SK-N-SH treated with all-trans-retinoic acid at 6 μM for 48 hours (cell line): ENCODE results near the gene TFDP1.

Experiments used
- ATAC-seq: fragments of 200-7000 bp; cut with Tn5 transposase; 3 replicates; pipeline ENCODE4 v1.9.1; 2020; ENCODE audit warnings: mild to moderate bottlenecking, moderate library complexity
- ARNTL ChIP-seq: fragments of 450-650 bp; formaldehyde crosslinking; IDR thresholded peaks from 2 replicates; pipeline ENCODE4 v1.5.0; 2020; ENCODE audit warnings: low read depth, mild to moderate bottlenecking, moderate library complexity, borderline replicate concordance
- BACH2 ChIP-seq: fragments of 250-450 bp; sonication (Bioruptor Pico); IDR thresholded peaks from 2 replicates; pipeline ENCODE4 v1.9.0; 2021; ENCODE audit warnings: mild to moderate bottlenecking, borderline replicate concordance
- CREB5 ChIP-seq: fragments of 250-450 bp; sonication (Bioruptor Pico); IDR thresholded peaks from 2 replicates; pipeline ENCODE4 v1.5.1; 2020; ENCODE audit warnings: low read depth, mild to moderate bottlenecking, moderate library complexity
- CSDC2 ChIP-seq: fragments of 250-450 bp; sonication (Bioruptor Pico); IDR thresholded peaks from 2 replicates; pipeline ENCODE4 v1.5.0; 2020; ENCODE audit warnings: mild to moderate bottlenecking, moderate library complexity
- CSRNP3 ChIP-seq: fragments of 250-450 bp; sonication (Bioruptor Pico); IDR thresholded peaks from 2 replicates; pipeline ENCODE4 v1.5.1; 2021; ENCODE audit warnings: mild to moderate bottlenecking, moderate library complexity
- ESRRG ChIP-seq: fragments of 250-450 bp; sonication (Bioruptor Pico); IDR thresholded peaks from 2 replicates; pipeline ENCODE4 v1.6.1; 2021; ENCODE audit warnings: mild to moderate bottlenecking
- GLIS3 ChIP-seq: fragments of 250-450 bp; sonication (Bioruptor Pico); IDR thresholded peaks from 2 replicates; pipeline ENCODE4 v1.5.0; 2020; ENCODE audit warnings: mild to moderate bottlenecking, moderate library complexity
- ISL1 ChIP-seq: fragments of 250-450 bp; sonication (Bioruptor Pico); IDR thresholded peaks from 2 replicates; pipeline ENCODE4 v2.1.2; 2022; ENCODE audit warnings: mild to moderate bottlenecking, moderate library complexity
- PATZ1 ChIP-seq: fragments of 250-450 bp; sonication (Bioruptor Pico); IDR thresholded peaks from 2 replicates; pipeline ENCODE4 v1.8.0; 2020; ENCODE audit warnings: mild to moderate bottlenecking, moderate library complexity, borderline replicate concordance
- POU6F1 ChIP-seq: fragments of 250-450 bp; sonication (Bioruptor Pico); IDR thresholded peaks from 2 replicates; pipeline ENCODE4 v1.8.0; 2021; ENCODE audit warnings: low read depth, mild to moderate bottlenecking, moderate library complexity, borderline replicate concordance
- PPARA ChIP-seq: fragments of 250-450 bp; sonication (Bioruptor Pico); IDR thresholded peaks from 2 replicates; pipeline ENCODE4 v1.5.0; 2020; ENCODE audit warnings: mild to moderate bottlenecking, borderline replicate concordance
- RARB ChIP-seq: fragments of 250-450 bp; sonication (Bioruptor Pico); IDR thresholded peaks from 2 replicates; pipeline ENCODE4 v1.8.0; 2021; ENCODE audit warnings: mild to moderate bottlenecking, moderate library complexity
- SNAI2 ChIP-seq: fragments of 250-450 bp; sonication (Bioruptor Pico); IDR thresholded peaks from 2 replicates; pipeline ENCODE4 v1.5.0; 2020; ENCODE audit warnings: mild to moderate bottlenecking, moderate library complexity
- TOX ChIP-seq: fragments of 250-450 bp; sonication (Bioruptor Pico); IDR thresholded peaks from 2 replicates; pipeline ENCODE4 v1.8.0; 2021; ENCODE audit warnings: mild to moderate bottlenecking, moderate library complexity, borderline replicate concordance
- ZC3H10 ChIP-seq: fragments of 250-450 bp; sonication (Bioruptor Pico); IDR thresholded peaks from 2 replicates; pipeline ENCODE4 v1.5.1; 2021; ENCODE audit warnings: mild to moderate bottlenecking, moderate library complexity
- ZFP3 ChIP-seq: fragments of 250-450 bp; sonication (Bioruptor Pico); IDR thresholded peaks from 2 replicates; pipeline ENCODE4 v1.5.0; 2020; ENCODE audit warnings: mild to moderate bottlenecking, moderate library complexity
- ZFP30 ChIP-seq: fragments of 450-650 bp; formaldehyde crosslinking; IDR thresholded peaks from 2 replicates; pipeline ENCODE4 v1.5.0; 2022; ENCODE audit warnings: mild to moderate bottlenecking, moderate library complexity
- ZNF70 ChIP-seq: fragments of 450-650 bp; formaldehyde crosslinking; IDR thresholded peaks from 2 replicates; pipeline ENCODE4 v1.5.0; 2020; ENCODE audit warnings: mild to moderate bottlenecking, moderate library complexity
- ZNF8 ChIP-seq: fragments of 450-650 bp; formaldehyde crosslinking; IDR thresholded peaks from 2 replicates; pipeline ENCODE4 v1.5.0; 2020; ENCODE audit warnings: mild to moderate bottlenecking, moderate library complexity

Gene TFDP1

GRCh38 chr13:113668491-113668971 is 84.0 kb downstream of the TFDP1 start:
- TF ChIP-seq BACH2 (CRISPR knock-in tag): no peak
- no peak for TF ChIP-seq ISL1
- no peak for TF ChIP-seq CREB5 (CRISPR knock-in tag)
- TF ChIP-seq ZNF70: no peak
- no peak for TF ChIP-seq ZC3H10 (CRISPR knock-in tag)
- TF ChIP-seq PPARA (CRISPR knock-in tag): no peak
- TF ChIP-seq POU6F1 (CRISPR knock-in tag): no peak
- no peak for TF ChIP-seq CSRNP3
- no peak for TF ChIP-seq GLIS3
- TF ChIP-seq SNAI2 (CRISPR knock-in tag): no peak
- no peak for TF ChIP-seq ZNF8 (CRISPR knock-in tag)
- TF ChIP-seq ARNTL: no peak
- TF ChIP-seq ESRRG (CRISPR knock-in tag): no peak
- no peak for TF ChIP-seq TOX
- no peak for TF ChIP-seq CSDC2 (CRISPR knock-in tag)
- no peak for TF ChIP-seq PATZ1 (CRISPR knock-in tag)
- TF ChIP-seq ZFP30 (CRISPR knock-in tag): no peak
- no peak for TF ChIP-seq ZFP3 (CRISPR knock-in tag)
- ATAC-seq: no peak

- no peak for ATAC-seq
Observed at GRCh38 chr13:113669231-113669754, 84.7 kb downstream of the TFDP1 start.

More at GRCh38 chr13:113669231-113669754, 84.7 kb downstream of the TFDP1 start:
- no peak for TF ChIP-seq ARNTL
- TF ChIP-seq CSRNP3: no peak
- no peak for TF ChIP-seq RARB (CRISPR knock-in tag)
- TF ChIP-seq ZC3H10 (CRISPR knock-in tag): no peak
- no peak for TF ChIP-seq ZFP3 (CRISPR knock-in tag)
- TF ChIP-seq POU6F1 (CRISPR knock-in tag): no peak
- no peak for TF ChIP-seq BACH2 (CRISPR knock-in tag)
- no peak for TF ChIP-seq ZFP30 (CRISPR knock-in tag)
- TF ChIP-seq CSDC2 (CRISPR knock-in tag): no peak
- TF ChIP-seq TOX: no peak
